Neural crest cell (in vitro differentiated cells): ENCODE results near the gene SRGAP3. TPM values are rescaled to one million over a fixed set of nuclear protein-coding genes. Genes with fewer than 3 reads are reported as not detected.

Source experiments
- DNase-seq: peaks from one replicate; pipeline ENCODE4 v3.0.0; 2021; ENCODE audit warnings: low read depth, mixed read lengths, low spot score
- H3K27ac Mint-ChIP-seq: one replicate; pipeline ENCODE4 v1.8.0; 2021; ENCODE audit warnings: mild to moderate bottlenecking, mixed read lengths; ENCODE audit not compliant: unreplicated experiment
- H3K27me3 Mint-ChIP-seq: 2 replicates; pipeline ENCODE4 v1.8.0; 2021; ENCODE audit warnings: low read depth, mild to moderate bottlenecking, mixed read lengths
- H3K36me3 Mint-ChIP-seq: 2 replicates; pipeline ENCODE4 v1.8.0; 2021; ENCODE audit warnings: low read depth, mild to moderate bottlenecking, mixed read lengths
- H3K4me1 Mint-ChIP-seq: 2 replicates; pipeline ENCODE4 v1.8.0; 2021; ENCODE audit warnings: mixed read lengths
- H3K4me3 Mint-ChIP-seq: one replicate; pipeline ENCODE4 v1.8.0; 2021; ENCODE audit warnings: mild to moderate bottlenecking, mixed read lengths
- H3K9me3 Mint-ChIP-seq: 2 replicates; pipeline ENCODE4 v1.8.0; 2021; ENCODE audit warnings: mixed read lengths
- total RNA-seq: library from RNA; stranded (reverse); gene quantifications from 2 replicates; pipeline ENCODE4 v1.2.1, GENCODE V29; 2021
- TF ChIP-seq, protein P1 (sequence below): fragments of 200-600 bp; sonication (generic); conservative IDR thresholded peaks from 2 replicates; pipeline ENCODE4 v1.5.0; 2021; ENCODE audit warnings: antibody characterized with exemption, mild to moderate bottlenecking

The SRGAP3 gene
- total RNA-seq, 1 donor from 2014 or later, result 58.4 TPM

DNA sequence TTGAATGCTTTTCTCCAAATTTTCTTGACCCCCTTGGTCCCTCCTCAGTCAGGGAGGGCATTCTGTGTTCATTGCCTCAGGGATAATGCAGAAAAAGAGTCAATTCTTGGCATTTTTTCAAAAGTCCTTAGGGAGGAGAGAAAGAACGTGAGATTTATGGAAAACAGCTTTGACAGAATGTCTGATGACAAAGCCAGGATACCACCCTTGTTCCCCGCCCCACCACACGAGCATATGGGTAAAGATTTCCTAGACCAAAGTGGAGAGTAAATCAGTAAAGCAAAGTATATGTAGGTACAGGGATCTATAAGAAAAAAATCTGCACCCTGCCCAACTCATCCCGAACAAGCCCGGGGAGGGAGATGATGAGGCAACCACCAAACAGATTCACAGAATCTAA lies 11.2 kb downstream of the SRGAP3 start:
- peaks cover 61% of the 10 kb centered on the region for H3K4me1 Mint-ChIP-seq
- H3K27ac Mint-ChIP-seq, result peak overlapping the region; percentile 85
- H3K27me3 Mint-ChIP-seq, result no peaks in the 10 kb centered on the region
- H3K36me3 Mint-ChIP-seq, result peaks cover 35% of the 10 kb centered on the region
- DNase-seq, result no peak
- TF ChIP-seq, protein P1, sequence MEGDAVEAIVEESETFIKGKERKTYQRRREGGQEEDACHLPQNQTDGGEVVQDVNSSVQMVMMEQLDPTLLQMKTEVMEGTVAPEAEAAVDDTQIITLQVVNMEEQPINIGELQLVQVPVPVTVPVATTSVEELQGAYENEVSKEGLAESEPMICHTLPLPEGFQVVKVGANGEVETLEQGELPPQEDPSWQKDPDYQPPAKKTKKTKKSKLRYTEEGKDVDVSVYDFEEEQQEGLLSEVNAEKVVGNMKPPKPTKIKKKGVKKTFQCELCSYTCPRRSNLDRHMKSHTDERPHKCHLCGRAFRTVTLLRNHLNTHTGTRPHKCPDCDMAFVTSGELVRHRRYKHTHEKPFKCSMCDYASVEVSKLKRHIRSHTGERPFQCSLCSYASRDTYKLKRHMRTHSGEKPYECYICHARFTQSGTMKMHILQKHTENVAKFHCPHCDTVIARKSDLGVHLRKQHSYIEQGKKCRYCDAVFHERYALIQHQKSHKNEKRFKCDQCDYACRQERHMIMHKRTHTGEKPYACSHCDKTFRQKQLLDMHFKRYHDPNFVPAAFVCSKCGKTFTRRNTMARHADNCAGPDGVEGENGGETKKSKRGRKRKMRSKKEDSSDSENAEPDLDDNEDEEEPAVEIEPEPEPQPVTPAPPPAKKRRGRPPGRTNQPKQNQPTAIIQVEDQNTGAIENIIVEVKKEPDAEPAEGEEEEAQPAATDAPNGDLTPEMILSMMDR, result no peak
- no peaks in the 10 kb centered on the region for H3K9me3 Mint-ChIP-seq
- no peak overlapping the region for H3K4me3 Mint-ChIP-seq

DNA sequence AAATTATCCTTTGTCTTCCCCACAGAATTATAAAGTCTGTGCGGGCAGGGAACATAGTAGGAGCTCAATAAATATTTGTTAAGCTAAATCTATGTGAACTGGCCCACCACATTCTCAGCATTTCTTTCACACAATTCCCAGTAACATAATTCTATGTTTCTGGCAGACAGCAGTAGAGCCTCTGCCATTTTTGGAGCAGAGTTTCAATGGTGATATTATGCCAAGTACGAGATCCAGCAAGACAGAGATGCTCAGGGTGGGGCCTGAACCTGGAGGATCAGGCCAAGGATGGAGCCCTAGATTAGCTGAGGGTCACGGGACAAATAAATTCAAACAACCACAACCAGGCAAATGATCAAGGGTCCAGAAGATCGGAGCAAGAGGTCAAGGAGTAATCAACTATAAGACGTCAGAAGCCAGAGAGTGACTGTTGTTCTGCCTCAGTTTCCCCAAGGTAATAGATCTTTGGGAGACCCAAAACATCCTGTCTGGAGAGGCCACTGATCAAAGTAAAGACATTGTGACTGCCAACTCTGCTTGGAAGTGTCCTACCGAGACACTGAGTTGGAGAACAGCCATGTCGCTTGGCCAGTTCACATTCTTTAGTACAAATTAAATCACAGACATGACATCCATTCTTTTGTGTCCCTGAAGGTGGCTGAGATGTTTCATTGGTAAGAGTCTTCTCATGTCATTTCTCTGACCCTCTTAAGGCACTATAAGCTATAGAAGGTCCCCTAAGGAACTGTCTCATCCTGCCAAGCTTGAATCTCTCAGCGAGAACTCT lies 15.4 kb downstream of the SRGAP3 start:
- no peak overlapping the region for H3K27ac Mint-ChIP-seq
- H3K4me3 Mint-ChIP-seq, result no peak overlapping the region
- H3K36me3 Mint-ChIP-seq, result peaks cover 24% of the 10 kb centered on the region
- TF ChIP-seq, protein P1, result no peak
- peaks cover 74% of the 10 kb centered on the region for H3K4me1 Mint-ChIP-seq
- H3K27me3 Mint-ChIP-seq, result no peaks in the 10 kb centered on the region
- H3K9me3 Mint-ChIP-seq, result no peaks in the 10 kb centered on the region
- no peak for DNase-seq

DNA sequence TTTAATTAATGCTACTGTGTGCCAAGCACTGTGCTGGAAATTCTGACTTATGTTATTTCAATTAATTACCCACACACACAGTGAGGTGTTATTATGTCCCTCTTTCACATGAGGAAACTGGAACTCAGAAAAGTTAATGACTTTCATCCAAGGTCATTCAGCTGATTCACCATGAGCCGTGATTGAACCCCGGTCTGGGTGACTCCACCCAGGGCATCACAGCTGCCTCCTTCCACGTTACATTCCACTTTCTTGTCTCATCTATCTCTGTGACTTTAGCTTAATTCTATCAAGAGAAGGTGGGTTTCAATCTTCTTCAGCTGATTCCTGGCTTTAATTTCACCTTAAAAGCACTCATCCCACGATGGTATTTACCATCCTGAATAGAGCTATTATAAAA lies 16.3 kb downstream of the SRGAP3 start:
- Mint-ChIP-seq H3K9me3 (no peaks in the 10 kb centered on the region), H3K27me3 (no peaks in the 10 kb centered on the region), H3K36me3 (peaks cover 24% of the 10 kb centered on the region), H3K4me1 (peaks cover 67% of the 10 kb centered on the region), H3K4me3 (no peak overlapping the region), H3K27ac (peak overlapping the region; percentile 80)
- DNase-seq, result no peak
- TF ChIP-seq, protein P1, result no peak

DNA sequence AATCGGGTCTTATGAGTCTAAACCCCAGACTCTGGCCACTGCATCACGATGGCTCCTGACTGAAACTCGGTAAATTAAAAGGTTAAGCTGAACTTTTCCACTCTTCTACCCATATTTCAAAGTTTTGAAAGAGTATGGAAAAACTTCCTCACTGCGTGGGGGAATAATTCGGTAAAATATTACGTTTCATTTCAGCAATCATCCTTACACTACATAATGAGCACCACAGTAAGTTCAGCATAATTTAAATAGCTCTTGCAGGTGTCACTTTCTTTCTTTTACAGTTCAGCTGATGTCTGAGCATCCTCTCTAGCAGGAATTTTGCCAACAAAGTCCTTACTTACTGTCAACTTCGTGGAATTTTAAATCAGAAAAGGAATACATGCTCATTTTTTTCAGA lies 17.5 kb downstream of the SRGAP3 start:
- TF ChIP-seq, protein P1, result no peak
- Mint-ChIP-seq H3K4me3 (peak overlapping the region; percentile 2), H3K27me3 (no peaks in the 10 kb centered on the region), H3K9me3 (no peaks in the 10 kb centered on the region), H3K4me1 (peaks cover 66% of the 10 kb centered on the region), H3K36me3 (peaks cover 15% of the 10 kb centered on the region), H3K27ac (no peak overlapping the region)
- DNase-seq, result no peak

DNA sequence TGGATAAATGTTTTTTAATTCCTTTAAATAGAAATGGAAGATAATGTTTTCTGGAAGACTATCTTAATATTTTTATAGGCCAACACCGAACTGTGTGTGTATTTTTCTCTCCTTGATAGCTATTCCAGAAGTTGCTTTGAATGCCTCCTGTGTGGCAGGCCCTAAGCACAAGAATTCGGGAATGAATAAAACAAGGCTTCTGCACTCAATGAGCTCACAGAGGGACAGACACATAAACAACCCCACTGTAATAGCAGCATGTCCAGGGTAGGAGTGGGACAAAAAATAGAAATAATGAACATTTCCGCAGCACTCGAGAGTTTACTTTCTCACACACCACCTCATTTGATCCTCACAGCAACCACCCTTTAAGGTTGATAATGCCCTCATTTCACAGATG lies 18.0 kb downstream of the SRGAP3 start:
- DNase-seq, result no peak
- Mint-ChIP-seq H3K4me3 (peak overlapping the region; percentile 20), H3K4me1 (peaks cover 70% of the 10 kb centered on the region), H3K27me3 (no peaks in the 10 kb centered on the region), H3K9me3 (no peaks in the 10 kb centered on the region), H3K36me3 (peaks cover 13% of the 10 kb centered on the region), H3K27ac (peak overlapping the region; percentile 87)
- TF ChIP-seq, protein P1, result no peak
